Measurements from ENCODE around the gene NPC1.

NPC1 gene

DNA sequence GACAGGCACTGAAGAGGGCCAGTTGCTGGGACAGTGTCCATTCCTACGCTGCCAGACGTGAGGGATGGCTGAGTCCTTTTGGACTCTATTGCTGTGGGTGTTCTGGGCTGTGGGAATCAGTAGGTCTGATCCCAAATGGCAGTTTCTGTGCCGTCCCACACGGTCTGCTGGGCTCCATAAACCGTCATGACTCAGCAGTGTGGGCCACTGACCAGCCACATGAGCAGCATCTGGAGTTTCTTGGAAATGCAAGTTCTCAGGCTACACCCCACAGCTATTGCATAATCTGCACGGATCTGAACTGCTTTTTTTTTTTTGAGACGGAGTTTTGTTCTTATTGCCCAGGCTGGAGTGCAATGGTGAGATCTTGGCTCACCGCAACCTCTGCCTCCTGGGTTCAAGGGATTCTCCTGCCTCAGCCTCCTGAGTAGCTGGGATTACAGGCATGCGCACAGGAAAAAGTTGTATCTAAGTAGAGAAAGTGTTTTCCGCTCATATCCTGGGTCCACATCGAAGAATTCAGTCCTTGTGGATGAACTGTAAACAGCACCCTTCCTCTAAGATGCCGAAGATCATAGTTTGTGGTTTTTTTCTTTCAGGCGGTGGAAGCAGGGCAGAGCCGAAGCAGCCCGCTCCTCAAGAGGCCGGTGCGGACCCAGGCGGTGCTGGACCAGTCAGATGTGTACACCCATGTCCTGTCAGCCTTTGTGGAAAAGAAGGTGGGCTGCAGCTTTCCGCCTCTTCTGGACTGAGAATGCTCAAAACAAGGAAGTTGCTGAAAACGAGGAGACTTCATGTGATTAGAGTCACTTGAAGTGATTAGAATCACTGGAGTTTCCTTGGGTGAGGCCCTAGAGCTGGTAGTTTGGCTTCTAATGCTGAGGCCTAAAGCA is 57.5 kb downstream of the NPC1 start:
- TF ChIP-seq POLR2A (IDR thresholded peaks at IDR 0.05; ENCODE audit: extremely low read depth, insufficient read length) (no peak), CTCF (IDR thresholded peaks at IDR 0.05; ENCODE audit: low read depth, low read length) (no peak), MYC (IDR thresholded peaks at IDR 0.05; ENCODE audit: low read depth, low read length) (no peak)
- TF ChIP-seq, protein P1, sequence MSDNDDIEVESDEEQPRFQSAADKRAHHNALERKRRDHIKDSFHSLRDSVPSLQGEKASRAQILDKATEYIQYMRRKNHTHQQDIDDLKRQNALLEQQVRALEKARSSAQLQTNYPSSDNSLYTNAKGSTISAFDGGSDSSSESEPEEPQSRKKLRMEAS (IDR thresholded peaks at IDR 0.05; ENCODE audit: low read depth, low read length), result no peak
- peak; percentile 48 for DNase-seq (ENCODE audit: low read depth)
- H3K4me3 ChIP-seq (ENCODE audit: low read depth, low read length), result no peak overlapping the region

DNA sequence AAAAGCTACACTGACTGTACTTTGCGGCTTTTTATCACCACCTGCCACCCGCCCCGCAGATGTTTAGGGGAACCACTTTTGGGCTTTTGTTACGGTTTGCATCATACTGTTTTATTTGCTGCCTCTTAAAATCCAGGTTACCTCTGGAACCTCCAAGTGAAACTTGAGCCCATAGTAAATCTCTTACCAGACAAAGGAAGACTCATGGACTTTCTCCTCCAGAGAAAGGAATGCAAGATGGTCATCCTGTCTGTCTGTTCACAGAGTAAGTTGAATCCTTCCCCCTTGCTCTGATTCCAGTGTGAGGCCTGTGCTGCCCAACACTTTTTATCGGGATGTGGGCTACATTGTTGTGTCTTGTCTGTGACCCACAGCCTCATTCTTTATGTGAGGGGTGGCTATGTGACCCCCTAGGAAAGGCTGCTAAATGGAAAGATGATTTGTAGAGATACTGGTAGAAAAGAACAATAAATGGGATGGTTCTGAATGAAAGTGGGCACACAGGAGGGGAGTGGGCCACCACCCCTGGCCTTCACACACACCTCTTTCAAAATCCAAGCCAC is 59.7 kb downstream of the NPC1 start:
- TF ChIP-seq POLR2A (IDR thresholded peaks at IDR 0.05; ENCODE audit: extremely low read depth, insufficient read length), result no peak
- TF ChIP-seq, protein P1 (IDR thresholded peaks at IDR 0.05; ENCODE audit: low read depth, low read length), result no peak
- no peak for TF ChIP-seq CTCF (IDR thresholded peaks at IDR 0.05; ENCODE audit: low read depth, low read length)
- no peak for TF ChIP-seq MYC (IDR thresholded peaks at IDR 0.05; ENCODE audit: low read depth, low read length)
- H3K4me3 ChIP-seq (ENCODE audit: low read depth, low read length), result no peak overlapping the region
- DNase-seq (ENCODE audit: low read depth), result no peak

- TF ChIP-seq POLR2A (IDR thresholded peaks at IDR 0.05; ENCODE audit: extremely low read depth, insufficient read length) (no peak), CTCF (IDR thresholded peaks at IDR 0.05; ENCODE audit: low read depth, low read length) (no peak), MYC (IDR thresholded peaks at IDR 0.05; ENCODE audit: low read depth, low read length) (no peak)
- TF ChIP-seq, protein P1 (IDR thresholded peaks at IDR 0.05; ENCODE audit: low read depth, low read length), result no peak
- DNase-seq (ENCODE audit: low read depth), result no peak
- H3K4me3 ChIP-seq (ENCODE audit: low read depth, low read length), result no peak overlapping the region
Measured at GRCh38 chr18:23524213-23524707, 62.0 kb downstream of the NPC1 start.

DNA sequence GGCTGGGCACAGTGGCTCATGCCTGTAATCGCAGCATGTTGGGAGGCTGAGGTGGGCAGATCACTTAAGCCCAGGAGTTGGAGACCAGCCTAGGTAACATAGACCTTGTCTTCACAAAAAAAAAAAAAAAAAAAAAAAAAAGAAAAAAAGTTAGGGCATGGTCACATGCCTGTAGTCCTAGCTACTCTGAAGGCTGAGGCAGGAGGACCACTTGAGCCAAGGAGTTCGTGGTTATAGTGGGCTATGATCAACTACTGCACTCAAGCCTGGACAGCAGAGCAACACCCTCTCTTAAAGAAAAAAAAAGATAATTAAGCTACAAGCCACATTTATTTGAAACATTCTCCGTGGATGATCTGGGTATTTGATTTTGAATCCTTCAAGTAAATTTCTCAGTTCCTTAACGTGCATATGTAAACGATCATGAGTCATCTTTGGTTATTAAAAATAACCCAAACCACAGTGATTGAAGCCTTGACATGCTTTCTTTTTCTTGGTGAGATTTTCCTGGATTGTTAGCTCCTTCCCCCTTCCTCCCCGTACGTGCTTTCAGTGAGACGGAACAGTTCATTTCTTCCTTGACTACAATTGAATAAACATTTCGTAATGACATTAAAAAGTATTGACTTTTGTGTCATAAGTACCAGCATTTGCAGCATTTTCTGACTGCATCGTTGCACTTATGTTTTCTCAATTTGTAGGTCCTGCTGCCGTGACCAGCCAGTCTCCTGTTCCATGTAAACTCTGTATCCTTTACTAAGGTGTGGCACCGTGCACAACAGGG is 62.7 kb downstream of the NPC1 start:
- no peak for DNase-seq (ENCODE audit: low read depth)
- no peak overlapping the region for H3K4me3 ChIP-seq (ENCODE audit: low read depth, low read length)
- TF ChIP-seq CTCF (IDR thresholded peaks at IDR 0.05; ENCODE audit: low read depth, low read length) (no peak), POLR2A (IDR thresholded peaks at IDR 0.05; ENCODE audit: extremely low read depth, insufficient read length) (no peak), MYC (IDR thresholded peaks at IDR 0.05; ENCODE audit: low read depth, low read length) (no peak)
- TF ChIP-seq, protein P1 (IDR thresholded peaks at IDR 0.05; ENCODE audit: low read depth, low read length), result no peak

GRCh38 chr18:23521907-23522306 is 64.4 kb downstream of the NPC1 start:
- no peak for DNase-seq (ENCODE audit: low read depth)
- TF ChIP-seq POLR2A (IDR thresholded peaks at IDR 0.05; ENCODE audit: extremely low read depth, insufficient read length) (no peak), MYC (IDR thresholded peaks at IDR 0.05; ENCODE audit: low read depth, low read length) (no peak), CTCF (IDR thresholded peaks at IDR 0.05; ENCODE audit: low read depth, low read length) (no peak)
- TF ChIP-seq, protein P1 (IDR thresholded peaks at IDR 0.05; ENCODE audit: low read depth, low read length), result no peak
- no peak overlapping the region for H3K4me3 ChIP-seq (ENCODE audit: low read depth, low read length)
